Esophagus squamous epithelium (tissue), 4 donors: Measurements from ENCODE around the gene MIER2.

Experiments
- POLR2A ChIP-seq, 4 donors: fragments of 450-650 bp; IDR thresholded peaks; one replicate each; pipeline ENCODE4 v1.6.1; 2017; ENCODE audit warnings: antibody characterized with exemption in 4 of 4, mild to moderate bottlenecking in 4 of 4, moderate library complexity in 3 of 4
- TF ChIP-seq, protein P1 (sequence below), 6 experiments: fragments of 450-650 bp in 4 of 6; fragments of 200-600 bp in 2 of 6; sonication (generic) in 2 of 6; IDR thresholded peaks; one replicate each; pipeline ENCODE4 v1.5.1; 2016 to 2019; ENCODE audit warnings: antibody characterized with exemption in 6 of 6, mild to moderate bottlenecking in 4 of 6, moderate library complexity in 4 of 6

DNA sequence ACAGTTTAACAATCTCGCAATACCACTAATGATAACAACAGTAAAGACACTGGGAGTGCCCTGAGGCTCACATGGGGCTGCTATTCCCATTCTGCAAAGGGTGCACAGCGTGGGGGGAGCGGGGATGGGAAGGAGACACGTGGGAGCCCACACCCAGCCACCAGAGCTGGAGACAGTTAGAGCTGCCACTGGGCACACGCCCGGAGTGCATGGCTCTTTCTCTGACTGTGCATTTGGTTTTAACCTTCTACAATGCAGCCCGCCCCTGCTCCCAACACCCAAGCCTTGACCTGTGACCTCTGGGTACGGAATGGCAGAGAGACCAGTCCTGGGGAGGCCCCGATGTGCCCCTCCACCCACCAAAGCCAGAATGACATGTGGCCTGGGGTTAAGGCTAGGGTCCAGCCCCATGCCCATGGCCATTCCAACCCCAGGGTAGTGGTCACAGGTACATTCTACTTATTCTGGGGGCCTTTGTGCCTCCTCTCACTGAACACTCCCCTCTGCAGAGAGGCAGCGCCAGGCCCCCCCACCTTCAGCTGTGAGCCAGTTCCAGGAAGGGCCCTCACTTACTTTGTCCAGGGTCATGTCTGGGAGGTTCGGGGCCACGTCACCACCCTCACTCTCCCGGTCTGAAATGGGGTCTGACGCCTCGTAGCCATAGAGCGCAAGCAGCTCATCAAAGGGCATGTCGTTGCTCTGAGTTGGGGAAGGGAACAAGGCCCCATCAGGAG, 17.1 kb downstream of the MIER2 start:
- TF ChIP-seq, protein P1, sequence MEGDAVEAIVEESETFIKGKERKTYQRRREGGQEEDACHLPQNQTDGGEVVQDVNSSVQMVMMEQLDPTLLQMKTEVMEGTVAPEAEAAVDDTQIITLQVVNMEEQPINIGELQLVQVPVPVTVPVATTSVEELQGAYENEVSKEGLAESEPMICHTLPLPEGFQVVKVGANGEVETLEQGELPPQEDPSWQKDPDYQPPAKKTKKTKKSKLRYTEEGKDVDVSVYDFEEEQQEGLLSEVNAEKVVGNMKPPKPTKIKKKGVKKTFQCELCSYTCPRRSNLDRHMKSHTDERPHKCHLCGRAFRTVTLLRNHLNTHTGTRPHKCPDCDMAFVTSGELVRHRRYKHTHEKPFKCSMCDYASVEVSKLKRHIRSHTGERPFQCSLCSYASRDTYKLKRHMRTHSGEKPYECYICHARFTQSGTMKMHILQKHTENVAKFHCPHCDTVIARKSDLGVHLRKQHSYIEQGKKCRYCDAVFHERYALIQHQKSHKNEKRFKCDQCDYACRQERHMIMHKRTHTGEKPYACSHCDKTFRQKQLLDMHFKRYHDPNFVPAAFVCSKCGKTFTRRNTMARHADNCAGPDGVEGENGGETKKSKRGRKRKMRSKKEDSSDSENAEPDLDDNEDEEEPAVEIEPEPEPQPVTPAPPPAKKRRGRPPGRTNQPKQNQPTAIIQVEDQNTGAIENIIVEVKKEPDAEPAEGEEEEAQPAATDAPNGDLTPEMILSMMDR (IDR thresholded peaks at IDR 0.05): no peak
- TF ChIP-seq POLR2A (IDR thresholded peaks at IDR 0.05): no peak
